WERI-Rb-1 (cell line): Measurements from ENCODE around the gene OR8K3.

ENCODE experiments used
- DNase-seq: peaks from one replicate; pipeline ENCODE4 v3.0.0-alpha.2; 2020
- H3K27ac ChIP-seq: fragments of 250-450 bp; sonication (Bioruptor Pico); 2 replicates; pipeline ENCODE4 v1.5.1; 2020; ENCODE audit warnings: mild to moderate bottlenecking, moderate library complexity
- H3K27me3 ChIP-seq: fragments of 250-450 bp; sonication (Bioruptor Pico); 2 replicates; pipeline ENCODE4 v1.5.1; 2021; ENCODE audit warnings: mild to moderate bottlenecking, low read depth, moderate library complexity; ENCODE audit not compliant: insufficient read depth, severe bottlenecking
- H3K36me3 ChIP-seq: fragments of 250-450 bp; sonication (Bioruptor Pico); 2 replicates; pipeline ENCODE4 v1.5.1; 2020; ENCODE audit warnings: mild to moderate bottlenecking, moderate library complexity
- H3K4me3 ChIP-seq: 2 replicates; pipeline ENCODE4 v1.5.1; 2011; ENCODE audit warnings: low read depth, mild to moderate bottlenecking, control low read depth, low read length
- H3K9me3 ChIP-seq: fragments of 250-450 bp; sonication (Bioruptor Pico); 2 replicates; pipeline ENCODE4 v1.5.1; 2021; ENCODE audit warnings: mild to moderate bottlenecking, moderate library complexity; ENCODE audit not compliant: severe bottlenecking
- CTCF ChIP-seq: IDR thresholded peaks from 2 replicates; pipeline ENCODE4 v1.5.1; 2011; ENCODE audit warnings: low read depth, mild to moderate bottlenecking, control low read depth, inconsistent platforms, low read length

OR8K3 gene

DNA sequence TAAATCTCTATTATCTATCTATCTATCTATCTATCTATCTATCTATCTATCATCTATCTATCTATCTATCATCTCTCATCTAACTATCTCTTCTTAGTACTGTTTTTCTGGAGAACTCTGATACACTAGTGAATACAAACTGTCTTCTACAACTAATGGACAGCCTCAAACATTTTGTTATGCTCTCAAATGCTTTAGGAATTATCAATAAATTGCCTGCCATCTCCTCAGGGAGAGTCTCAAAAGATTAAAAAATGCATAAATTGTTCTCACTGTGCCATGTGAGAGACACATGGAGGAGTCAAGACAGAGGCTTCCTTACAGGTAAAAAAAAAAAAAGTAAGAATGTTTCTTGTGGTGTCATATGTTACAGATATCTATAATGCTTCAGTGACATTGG is at the start of gene OR8K3:
Gene OR8K3 (plus strand): TSS at position 301 of the 400 bp plus-strand sequence. CDS start 3,163 bp downstream, outside the sequence.
- no peak for TF ChIP-seq CTCF
- no peaks in the 10 kb centered on the region for H3K36me3 ChIP-seq
- no peak within 1 kb of the TSS for H3K27ac ChIP-seq
- no peak within 1 kb of the TSS for H3K4me3 ChIP-seq
- DNase-seq: no peak
- no peaks in the 10 kb centered on the region for H3K9me3 ChIP-seq
- H3K27me3 ChIP-seq: peaks cover 26% of the 10 kb centered on the region

DNA sequence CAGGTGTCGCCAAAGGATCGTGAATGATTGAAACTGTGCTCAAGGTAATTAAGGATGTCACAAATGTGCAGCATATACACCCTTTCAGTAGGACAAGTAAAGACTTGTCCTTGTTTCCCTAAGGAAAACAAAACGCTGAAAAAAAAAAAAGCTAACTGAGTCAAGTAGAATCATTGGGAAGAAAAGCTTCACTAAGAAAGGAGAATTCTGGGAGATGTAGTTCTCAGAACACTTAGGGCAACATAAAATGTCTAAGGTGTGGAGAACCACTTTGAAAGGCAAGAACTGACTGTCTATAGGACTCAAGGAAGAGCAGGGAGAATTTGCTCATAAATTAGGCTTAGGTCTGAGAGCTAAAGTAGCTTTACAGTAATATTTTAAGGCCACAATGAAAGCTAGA is 43.9 kb upstream of the OR8K3 start:
- Histone ChIP-seq H3K27me3 (peaks cover 16% of the 10 kb centered on the region), H3K9me3 (no peaks in the 10 kb centered on the region), H3K4me3 (no peak overlapping the region), H3K36me3 (no peaks in the 10 kb centered on the region), H3K27ac (no peak overlapping the region)
- DNase-seq: no peak
- TF ChIP-seq CTCF: no peak

DNA sequence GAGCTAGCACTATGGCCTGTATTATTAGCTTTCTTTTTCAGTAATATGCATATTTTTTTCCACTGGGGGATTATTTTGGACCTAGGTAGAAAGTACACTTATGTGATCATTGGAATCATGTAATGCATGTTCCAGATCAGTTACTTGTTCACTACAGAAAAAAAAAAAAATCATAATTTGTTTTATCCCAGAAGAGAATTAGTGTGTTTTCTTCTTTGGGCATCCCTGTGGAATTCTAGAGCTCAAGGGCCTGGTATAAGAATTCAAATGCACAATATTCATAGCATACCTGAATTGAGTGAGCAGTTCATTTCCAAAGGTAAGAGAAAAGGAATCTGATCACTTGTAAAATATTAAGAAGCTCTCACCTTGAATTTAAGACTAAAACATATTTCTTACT is 41.1 kb upstream of the OR8K3 start, which contains the start of gene OR5T1:
Gene OR5T1 (plus strand): TSS at position 301 of the 400 bp plus-strand sequence. CDS start 1,485 bp downstream, outside the sequence.
- Histone ChIP-seq H3K27ac (no peak within 1 kb of the TSS), H3K27me3 (peaks cover 22% of the 10 kb centered on the region), H3K9me3 (no peaks in the 10 kb centered on the region), H3K36me3 (no peaks in the 10 kb centered on the region), H3K4me3 (no peak within 1 kb of the TSS)
- DNase-seq: no peak
- TF ChIP-seq CTCF: no peak

DNA sequence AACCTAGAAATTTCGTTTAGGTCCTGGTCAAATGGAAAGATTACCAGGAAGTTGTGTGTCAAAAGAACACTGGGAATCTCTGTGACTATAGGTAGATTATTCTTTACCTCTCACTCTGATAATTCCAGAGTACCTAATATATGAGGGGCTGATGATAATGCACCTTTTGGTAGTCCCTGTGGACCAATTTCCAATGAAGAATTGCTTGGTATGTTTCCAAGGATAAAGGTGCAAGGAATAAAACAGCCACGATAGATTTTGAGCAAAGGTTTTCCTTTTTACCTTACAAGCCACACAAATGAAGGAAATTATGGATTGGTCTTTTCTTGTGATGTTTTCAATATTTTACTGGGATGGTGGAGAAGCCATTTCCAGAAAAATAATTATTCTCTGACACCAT is 22.8 kb upstream of the OR8K3 start, which contains the start of gene OR8H1:
Gene OR8H1 (minus strand): TSS at position 101 of the 400 bp plus-strand sequence. CDS start 1,192 bp downstream, outside the sequence.
- Histone ChIP-seq H3K27me3 (peaks cover 28% of the 10 kb centered on the region), H3K9me3 (no peaks in the 10 kb centered on the region), H3K27ac (no peak within 1 kb of the TSS), H3K4me3 (no peak within 1 kb of the TSS), H3K36me3 (no peaks in the 10 kb centered on the region)
- no peak for DNase-seq
- no peak for TF ChIP-seq CTCF

DNA sequence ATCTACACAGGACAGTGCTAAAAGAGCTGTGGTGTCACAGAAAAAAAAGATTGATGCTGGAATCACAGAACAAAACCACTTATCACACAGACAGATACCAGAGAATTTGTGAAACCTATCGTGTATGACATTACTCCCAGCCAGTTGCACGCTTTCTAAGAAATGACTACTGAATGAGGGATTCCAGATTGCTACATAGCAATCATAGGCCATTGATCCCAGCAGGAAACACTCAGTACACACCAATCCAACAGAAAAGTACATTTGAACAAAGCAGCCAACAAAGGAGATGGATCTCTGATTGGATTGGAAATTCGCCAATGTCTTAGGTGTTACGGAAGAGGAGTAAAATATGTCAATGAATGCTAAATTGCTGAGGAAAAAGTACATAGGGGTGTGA is 18.0 kb upstream of the OR8K3 start:
- Histone ChIP-seq H3K4me3 (no peak overlapping the region), H3K27ac (no peak overlapping the region), H3K27me3 (peaks cover 44% of the 10 kb centered on the region), H3K36me3 (no peaks in the 10 kb centered on the region), H3K9me3 (no peaks in the 10 kb centered on the region)
- TF ChIP-seq CTCF: no peak
- no peak for DNase-seq

DNA sequence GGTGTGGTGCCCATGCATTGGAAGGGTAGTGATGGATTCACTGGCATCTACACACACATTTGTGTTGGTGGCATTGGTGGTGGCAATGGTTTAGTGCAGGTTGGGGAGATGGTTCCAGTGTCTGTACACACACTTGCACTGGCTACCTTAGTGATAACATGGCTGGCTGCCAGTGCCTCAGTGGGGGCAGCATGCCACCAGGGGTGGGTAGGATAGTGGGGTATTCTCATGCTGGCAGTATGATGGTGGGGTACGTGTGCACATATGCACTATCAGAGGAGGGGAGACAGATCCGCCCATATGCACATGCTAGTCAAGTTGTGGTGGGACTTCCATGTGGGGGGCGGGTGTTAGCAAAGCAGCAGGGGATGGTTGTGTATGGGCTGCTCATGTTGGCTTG is 7.1 kb upstream of the OR8K3 start:
- DNase-seq: no peak
- no peaks in the 10 kb centered on the region for H3K9me3 ChIP-seq
- H3K36me3 ChIP-seq: no peaks in the 10 kb centered on the region
- peaks cover 14% of the 10 kb centered on the region for H3K27me3 ChIP-seq
- TF ChIP-seq CTCF: no peak
- no peak overlapping the region for H3K4me3 ChIP-seq
- H3K27ac ChIP-seq: no peak overlapping the region
